GM19023 (cell line): ENCODE data around the gene PSME3IP1.
"Not testable (repeated sequence)": the region's sequence is repeated elsewhere in the genome, so short reads cannot be mapped to it uniquely, and the experiment has no call there.

Experiments used
- ATAC-seq: cut with Tn5 transposase; IDR thresholded peaks from one replicate; pipeline ENCODE4 v1.9.1; 2021; ENCODE audit warnings: mild to moderate bottlenecking, moderate library complexity; ENCODE audit not compliant: unreplicated experiment

Gene PSME3IP1

DNA sequence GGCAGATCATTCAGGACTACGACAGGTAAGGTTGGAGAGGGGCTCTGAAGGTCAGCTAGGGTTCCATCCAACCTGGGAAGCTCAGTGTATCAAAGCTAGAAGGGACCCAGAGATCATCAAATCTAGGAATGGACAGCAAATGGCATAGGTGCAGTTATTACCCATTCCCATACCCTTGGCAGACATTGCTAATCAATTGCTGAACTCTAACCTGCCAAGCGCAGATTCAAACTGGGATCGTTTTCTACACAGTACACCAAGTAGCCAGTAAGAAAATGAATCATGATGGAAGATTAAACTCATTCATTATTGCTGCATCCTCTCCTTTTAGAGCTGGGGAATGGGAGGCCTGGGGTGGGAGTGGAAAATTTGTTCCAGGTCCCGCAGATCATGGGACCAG, 59.9 kb downstream of the PSME3IP1 start:
- no peak for ATAC-seq

DNA sequence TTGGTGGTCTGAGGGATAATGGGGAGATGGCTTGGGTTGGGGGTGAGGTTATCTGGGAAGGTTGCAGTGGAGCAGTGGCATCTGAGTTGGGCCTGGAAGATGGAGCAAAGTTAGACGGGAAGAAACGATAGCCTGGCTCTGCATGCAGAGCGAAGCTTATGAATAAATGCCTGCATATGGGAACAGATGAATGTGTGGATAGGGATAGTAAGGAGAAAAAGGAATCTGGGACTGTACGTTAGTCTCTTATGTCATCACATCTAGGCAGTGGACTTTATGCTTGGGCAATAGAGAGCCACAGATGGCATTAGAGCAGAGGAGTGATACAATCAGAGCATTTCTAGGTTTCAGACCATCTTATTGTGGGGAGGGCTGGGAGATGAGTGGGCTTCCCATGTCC, 60.5 kb downstream of the PSME3IP1 start:
- ATAC-seq, result no peak

DNA sequence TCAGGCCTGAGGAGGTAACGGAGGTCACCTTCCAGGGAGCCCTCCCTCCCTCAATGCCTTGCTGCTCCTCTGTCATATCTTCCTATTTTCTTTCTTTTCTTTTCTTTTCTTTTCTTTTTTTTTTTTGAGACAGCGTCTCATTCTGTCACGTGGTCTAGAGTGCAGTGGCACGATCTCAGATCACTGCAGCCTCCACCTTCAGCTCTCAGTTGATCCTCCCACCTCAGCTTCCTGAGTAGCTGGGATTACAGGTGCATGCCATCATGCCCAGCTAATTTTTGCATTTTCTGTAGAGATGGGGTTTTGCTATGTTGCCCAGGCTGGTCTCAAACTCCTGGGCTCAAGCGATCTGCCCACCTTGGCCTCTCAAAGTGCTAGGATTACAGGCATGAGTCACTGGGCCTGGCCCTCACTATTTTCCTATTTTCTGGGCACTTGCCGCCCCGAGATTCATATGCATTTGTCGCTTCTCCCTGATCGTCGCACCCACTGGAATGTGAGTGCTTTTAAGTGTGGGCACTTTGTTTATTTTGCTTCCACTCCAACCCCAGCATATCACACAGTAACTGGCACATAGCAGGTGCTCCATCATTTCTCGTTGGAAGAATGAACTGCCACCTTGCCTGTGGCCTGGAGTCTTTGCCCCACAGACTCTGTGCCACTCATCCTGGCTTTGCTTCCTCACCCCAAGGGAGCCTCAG, 61.7 kb downstream of the PSME3IP1 start:
- ATAC-seq, result no peak

DNA sequence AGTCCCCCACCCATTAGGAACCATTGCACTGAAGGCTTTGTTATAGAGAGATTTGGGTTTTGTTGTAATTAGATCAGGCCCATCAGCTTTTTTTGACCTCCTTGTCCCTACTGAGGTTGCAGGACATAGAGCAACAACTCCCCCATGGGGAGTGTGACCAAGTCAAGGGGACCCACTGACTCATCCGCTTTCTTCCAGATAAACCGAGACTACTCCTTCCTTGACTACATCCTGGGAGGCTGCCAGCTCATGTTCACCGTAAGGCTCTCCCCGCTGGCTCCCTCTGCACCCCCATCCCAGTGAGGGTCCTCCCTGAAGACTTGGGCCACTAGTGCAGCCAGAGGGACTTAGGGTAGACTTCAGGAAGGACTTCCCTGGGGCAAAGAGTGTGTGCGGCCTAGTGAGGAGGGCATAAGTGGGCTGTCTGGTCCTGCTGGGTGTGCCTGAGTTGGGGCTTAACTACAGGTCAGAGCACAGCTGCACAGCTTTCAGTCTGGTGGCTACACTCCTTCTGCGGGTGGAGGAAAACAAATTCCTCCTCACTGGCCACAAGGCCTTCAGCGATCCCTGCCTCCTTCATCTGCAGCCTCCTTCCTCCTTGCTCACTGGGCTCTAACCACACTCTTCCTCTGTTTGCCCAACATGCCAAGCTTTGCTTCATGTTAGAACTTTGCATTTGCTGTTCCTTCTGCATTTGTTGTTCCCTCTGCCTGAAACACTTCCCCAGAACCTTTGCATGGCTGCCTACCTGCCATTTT, 62.4 kb downstream of the PSME3IP1 start:
- no peak for ATAC-seq

DNA sequence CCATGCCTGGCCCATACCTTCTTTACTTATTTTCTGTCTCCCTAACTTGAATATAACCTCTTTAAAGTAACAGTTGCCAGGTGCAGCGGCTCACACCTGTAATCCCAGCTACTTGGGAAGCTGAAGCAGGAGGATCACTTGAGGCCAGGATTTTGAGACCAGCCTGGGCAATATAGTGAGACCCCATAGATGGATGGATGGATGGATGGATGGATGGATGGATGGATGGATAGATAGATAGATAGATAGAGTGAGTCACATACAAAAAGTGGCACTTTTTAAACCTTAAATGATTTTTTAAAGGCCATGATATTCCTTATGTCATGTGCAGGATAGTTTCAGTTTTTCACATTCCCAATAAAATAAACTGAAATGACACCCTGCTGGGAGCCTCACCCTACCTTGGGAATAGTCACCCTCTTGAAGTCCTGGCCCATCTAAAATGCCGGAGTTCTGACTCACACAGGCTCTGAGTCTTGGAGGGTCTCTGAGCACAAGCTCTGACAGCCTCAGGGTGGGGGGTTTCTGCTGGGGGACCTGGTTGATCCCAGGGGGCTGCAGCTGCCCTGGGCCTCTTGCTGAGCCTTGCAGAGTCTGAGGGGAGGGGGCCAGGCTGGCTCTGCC, 67.3 kb downstream of the PSME3IP1 start:
- ATAC-seq, result no peak

DNA sequence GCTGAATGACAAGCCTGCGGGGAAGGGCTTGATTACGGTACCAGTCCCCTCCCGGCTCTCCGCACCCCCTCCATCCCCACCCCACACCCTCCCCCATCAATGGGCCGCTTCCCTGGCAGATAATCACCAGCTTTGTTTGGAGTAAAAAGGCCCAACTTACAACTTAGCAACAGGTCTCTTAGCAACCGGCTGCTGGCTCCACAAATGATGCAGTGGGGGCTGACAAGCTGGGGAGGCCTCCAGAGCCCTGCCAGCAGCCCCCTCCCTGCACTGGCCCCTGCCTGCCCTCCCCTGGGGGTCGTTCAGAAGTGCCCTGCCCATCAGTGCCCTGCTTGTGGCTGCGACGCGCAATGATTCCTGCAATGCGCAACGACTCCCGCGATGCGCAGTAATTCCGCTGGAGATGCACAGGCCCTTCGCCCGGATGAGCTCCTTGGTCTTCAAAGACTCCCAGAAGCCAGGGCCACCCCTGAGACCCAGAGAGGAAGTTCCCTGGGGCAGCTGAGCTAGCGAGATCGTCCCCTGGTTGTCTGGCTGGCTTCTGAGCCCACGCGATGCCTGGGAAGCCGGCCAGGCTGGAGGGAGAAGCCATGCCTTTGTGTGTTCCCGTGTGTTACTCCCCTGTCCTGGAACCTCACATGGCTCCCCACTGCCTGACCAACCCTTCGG, 70.2 kb downstream of the PSME3IP1 start:
- no peak for ATAC-seq

DNA sequence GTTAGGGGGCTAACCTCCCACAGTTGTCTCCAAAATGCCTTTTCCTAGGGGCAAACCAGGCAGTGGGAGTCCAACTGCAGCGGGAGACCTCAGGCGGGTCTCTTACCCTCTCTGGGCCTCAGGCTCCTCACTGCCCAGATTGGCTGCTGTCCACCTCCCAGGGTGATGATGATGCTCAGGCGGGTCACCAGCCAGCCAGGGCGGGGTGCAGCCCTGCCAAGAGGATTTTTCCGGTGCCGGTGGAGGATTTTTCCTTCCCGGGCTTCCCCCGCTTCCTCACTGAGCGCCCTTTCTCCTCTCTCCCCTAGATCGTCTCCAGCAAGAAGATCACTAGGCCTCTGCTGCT, 70.7 kb downstream of the PSME3IP1 start:
- ATAC-seq, result no peak

DNA sequence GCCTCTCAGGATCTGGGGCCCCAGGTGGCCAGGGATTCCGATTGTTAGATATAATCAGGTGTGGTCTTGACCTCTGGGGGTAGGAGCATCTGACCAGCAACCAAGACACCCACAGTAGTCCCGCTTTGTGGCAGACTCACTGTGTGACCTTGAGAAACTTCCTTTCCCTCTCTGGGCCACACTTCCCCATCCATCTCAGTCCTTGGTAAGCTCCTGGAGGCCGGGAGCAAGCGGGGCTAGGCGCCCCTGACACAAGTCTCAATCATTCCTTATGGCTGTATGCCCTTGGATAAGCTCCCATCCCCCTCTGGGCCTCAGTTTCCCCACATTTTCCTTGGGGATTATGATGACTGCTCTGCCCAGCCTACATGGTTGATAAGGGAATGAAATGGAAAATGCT, 72.2 kb downstream of the PSME3IP1 start:
- ATAC-seq, result no peak

DNA sequence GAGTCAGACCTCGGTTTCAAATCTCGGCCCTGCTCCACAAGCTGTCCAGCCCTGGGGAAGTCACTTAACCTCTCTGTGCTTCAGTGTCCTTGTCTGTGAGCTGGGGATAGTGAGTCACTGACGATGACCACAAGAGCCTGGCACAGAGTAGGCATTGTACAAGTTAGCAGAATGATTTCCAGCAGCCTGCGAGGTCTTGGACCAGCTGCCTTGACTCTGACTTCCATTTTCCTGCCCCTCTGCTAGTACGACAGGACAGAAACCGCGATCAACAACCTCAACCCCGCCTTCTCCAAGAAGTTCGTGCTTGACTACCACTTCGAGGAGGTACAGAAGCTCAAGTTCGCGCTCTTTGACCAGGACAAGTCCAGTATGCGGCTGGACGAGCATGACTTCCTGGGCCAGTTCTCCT, 72.8 kb downstream of the PSME3IP1 start:
- no peak for ATAC-seq

DNA sequence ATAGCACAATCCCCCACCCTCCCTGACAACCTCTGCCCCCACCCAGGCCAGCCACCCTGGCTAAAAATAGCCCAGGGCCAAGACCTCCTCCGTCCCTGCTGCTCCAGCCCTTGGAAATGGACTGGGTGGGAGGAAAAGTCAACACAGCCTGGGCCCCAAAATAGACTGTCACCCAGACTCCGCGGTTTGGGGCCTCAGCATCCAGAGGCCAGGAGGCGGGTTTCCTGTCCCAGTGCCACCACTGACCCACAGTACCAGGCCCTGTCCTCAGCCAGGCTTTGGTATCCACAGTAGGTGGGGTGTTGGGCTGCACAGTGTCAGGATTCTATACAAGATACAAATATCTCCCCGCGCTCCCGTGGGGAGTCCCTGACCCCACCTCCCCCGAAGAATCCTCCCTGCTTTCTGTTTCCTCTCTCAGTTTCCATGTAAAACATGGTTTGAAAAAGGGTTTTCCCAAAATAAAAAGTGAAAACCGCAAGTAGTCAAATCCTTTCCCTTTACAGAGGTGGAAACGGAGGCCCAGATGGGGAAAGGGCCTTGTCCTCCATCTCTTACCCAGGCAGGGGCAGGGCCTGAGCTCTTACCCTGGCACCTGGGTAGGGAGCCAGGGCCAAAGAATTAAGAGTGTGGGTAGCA, 73.3 kb downstream of the PSME3IP1 start:
- ATAC-seq, result no peak

DNA sequence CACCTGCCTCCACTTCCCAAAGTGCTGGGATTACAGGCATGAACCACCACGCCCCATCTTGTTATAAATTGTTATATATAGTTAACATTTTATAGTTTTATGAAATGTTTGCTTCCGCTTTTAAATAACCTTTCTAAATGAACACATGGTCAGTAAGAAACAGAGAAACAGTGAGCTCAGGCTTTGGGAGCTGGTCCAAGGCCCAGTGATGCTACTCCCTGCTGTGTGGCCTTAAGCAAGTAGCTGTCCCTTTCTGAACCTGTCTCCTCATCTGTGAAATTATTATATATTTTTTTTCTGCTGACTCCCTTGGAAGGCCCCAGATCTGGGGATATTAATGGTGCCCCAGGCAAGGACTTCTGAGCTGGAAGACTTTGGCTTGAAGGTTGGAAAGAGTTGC, 74.4 kb downstream of the PSME3IP1 start:
- no peak for ATAC-seq

DNA sequence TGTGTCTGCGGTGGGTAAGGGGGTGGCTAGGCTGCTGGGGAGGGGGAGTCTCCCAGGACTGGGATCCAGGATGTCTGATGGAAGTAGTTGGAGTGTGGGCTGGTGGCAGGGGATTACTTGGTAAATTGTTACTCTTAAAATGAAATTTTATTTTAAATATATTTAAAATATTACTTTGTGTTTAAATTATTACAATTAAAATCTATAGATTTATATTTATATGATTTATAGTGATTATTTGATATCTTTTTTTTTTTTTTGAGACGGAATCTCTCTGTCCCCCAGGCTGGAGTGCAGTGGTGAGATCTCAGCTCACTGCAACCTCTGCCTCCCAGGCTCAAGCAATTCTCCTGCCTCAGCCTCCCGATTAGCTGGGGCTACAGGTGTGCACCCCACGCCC, 74.9 kb downstream of the PSME3IP1 start:
- ATAC-seq, result no peak

DNA sequence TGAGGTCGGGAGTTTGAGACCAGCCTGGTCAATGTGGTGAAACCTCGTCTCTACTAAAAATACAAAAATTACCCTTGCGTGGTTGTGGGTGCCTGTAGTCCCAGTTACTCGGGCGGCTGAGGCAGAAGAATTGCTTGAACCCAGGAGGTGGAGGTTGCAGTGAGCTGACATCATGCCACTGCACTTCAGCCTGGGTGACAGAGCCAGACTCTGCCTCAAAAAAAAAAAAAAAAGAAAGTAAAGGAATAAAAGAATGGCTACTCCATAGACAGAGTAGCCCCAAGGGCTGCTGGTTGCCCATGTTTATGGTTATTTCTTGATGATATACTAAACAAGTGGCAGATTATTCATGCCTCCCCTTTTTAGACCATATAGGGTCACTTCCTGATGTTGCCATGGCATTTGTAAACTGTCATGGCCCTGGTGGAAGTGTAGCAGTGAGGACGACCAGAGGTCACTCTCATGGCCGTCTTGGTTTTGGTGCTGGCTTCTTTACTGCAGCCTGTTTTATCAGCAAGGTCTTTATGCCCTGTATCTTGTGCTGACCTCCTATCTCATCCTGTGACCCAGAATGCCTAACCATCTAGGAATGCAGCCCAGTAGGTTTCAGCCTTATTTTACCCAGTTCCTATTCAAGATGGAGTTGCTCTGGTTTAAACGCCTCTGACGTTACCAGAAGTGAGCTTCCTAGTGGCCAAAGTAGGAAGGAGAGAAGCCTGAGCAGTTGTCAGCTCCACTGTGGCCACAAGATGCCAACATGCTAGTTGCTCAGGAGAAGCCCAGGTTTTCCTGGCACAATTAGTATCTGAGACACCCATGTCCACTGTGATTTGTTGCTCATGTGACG, 76.4 kb downstream of the PSME3IP1 start:
- not testable (repeated sequence) for ATAC-seq

DNA sequence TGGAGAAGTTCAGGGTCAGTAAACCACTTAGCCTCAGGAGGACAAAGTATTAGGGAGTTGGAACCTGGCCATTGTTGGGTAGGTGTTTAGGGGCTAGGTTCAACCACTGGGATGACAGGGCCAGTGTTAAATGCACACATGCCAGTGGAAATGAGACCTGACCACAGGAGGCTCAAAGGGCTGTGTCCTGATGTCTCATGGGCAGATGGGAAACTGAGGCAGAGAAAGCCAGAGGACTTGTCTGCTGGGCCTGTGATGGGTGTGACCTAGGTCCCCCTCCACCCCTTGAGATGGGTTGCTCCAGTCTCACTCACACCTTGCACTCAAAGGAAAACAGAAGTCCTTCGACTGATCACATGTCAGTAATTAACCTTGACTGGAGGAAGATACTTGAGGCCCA, 77.4 kb downstream of the PSME3IP1 start:
- ATAC-seq, result no peak

DNA sequence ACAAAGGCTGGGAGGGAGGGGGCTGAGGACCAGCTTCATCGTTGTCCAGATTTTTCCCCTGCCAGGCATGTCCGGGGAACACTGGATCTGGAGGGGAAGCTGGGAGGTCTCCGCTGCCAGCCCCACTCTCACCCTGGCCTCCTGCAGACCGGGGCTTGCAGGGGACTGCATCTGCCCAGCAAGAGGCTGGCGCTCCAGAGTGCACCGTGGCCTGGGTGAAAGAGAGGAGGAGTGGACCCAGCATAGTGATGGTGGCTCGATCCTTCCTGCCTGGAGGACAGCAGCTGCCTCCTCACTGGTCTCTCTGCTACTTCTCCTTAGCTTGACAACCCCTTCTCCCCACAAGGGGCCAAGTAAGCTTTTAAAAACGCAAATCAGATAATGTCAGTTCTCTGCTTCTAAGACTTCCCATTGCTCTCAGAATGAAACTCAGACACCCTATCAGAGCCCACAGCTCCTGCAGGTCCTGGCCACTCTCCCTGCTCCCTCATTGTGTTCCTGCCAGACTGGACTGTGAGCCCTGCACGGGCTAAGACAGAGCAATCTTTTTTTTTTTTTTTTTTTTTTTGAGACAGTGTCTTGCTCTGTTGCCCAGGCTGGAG, 78.4 kb downstream of the PSME3IP1 start:
- ATAC-seq, result no peak

DNA sequence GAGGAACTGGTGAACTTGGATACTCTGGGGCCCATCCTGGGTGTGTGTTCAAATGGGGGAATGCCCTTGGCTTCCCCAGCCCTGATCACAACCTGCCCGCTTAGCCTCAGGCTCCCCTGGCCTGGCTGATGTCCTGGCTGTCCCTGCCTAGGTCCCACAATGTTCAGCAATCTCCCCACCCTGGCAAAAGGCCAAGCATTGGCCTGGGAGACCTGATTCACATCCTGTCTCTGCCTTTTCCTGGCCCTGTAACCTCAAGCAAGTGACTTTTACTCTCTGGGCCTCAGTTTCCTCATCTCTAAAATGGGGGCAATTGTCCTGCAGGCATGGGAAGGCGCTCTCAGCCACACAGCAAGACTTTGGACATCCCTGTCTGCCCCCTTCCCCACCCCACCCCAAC, 79.1 kb downstream of the PSME3IP1 start:
- no peak for ATAC-seq

DNA sequence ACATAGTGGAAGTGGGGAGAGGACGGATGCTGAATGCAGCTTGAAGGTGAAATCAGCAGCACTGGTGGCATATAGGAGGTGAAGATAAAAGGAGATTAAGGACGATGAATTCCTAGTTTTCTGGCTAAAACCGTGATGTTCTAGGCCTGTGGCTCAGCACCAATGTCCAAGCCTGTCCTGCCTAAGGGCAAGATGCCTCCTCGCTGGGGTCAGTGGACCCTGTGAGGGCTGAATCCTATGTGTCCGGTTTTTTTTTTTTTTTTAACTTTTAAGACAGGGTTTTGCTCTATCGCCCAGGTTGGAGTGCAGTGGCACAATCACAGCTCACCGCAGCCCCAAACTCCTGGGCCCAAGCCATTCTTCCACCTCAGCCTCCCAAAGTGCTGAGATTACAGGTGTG, 80.7 kb downstream of the PSME3IP1 start:
- ATAC-seq, result no peak

DNA sequence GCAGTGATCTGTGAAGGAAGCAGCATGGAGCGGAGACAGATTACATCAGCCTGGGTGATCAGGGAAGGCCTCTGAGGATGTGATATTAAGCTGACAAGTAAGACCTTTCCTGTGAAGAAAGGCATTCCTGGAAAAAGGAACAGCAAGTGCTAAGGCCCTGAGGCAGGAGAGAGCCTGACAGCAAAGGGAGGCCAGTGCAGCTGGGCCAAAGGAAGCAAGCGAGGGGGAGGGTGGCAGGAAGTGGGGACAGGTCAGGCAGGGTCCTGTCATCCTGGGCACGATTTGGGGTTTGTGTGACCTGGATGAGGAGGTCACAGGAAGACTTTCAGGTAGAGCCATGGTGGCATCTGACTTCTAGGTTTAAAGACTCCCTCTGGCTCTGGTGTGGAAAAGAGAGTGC, 81.1 kb downstream of the PSME3IP1 start:
- no peak for ATAC-seq

DNA sequence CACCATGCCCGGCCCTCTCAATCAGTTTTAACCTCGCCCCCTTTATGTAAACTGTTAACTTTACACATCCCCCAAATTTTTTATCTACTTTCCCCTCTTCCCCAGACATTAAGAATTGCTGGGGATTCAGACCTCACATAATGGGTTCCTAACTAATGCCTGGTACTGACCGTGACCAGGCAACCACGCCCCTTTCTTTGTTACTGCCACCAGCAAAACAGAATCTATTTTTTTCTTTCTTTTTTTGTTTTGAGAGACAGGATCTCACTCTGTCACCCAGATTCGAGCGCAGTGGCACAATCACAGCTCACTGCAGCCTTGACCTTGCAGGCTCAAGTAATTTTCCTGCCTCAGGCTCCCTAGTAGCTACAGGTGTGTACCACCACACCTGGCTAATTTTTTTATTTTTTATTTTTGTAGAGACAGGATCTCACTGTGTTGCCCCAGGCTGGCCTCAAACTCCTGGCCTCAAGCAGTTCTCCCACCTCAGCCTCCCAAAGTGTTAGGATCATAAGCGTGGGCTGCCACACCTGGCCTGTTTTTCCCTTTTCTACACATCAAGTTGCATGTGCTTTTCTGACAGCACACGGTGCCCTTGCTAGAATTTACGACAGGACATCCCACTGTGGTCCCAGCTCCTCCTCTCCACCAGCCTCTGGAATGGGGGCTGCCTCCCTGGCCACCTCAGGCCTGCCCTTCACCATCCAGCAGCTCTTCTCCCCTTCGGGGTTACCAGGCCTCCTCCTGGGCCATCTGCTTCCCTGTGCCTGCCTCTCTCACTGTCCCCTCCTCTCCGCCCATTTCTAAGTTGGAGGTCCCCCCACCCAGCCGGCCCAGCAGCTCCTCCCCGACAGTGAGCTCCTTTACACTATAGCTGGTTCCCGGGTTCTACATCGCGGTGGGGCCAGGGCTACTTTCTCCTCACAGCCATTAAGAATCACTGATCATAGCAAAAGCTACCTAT, 82.7 kb downstream of the PSME3IP1 start:
- no peak for ATAC-seq
